HepG2 (cell line): Measurements from ENCODE around the gene JADE2. TPM values are rescaled to one million over a fixed set of nuclear protein-coding genes. Genes with fewer than 3 reads are reported as not detected.

ENCODE experiments used
- ATAC-seq: fragments of 200-7000 bp; cut with Tn5 transposase; 3 replicates; pipeline ENCODE4 v1.9.1; 2020; ENCODE audit warnings: mild to moderate bottlenecking, moderate library complexity
- BruUV-seq: library from RNA; stranded (reverse); fragments of 400-500 nt; replicated peaks from 2 replicates; lab custom pipeline; 2021; lab: Mats Ljungman, UMichigan
- CTCF ChIA-PET: fragments of 300-600 bp; formaldehyde crosslinking; extraction: SDS; loops from one replicate; lab custom pipeline; 2021; ENCODE audit warnings: low total read pairs, inconsistent platforms, low intra/inter-chr PET ratio; lab: Yijun Ruan, JAX
- POLR2A ChIA-PET: fragments of 350-600 bp; sonication (Branson Sonifier 250); formaldehyde crosslinking; loops from one replicate; lab custom pipeline; 2020; ENCODE audit warnings: antibody characterized with exemption, inconsistent platforms; lab: Yijun Ruan, JAX
- DNase-seq: peaks from one replicate; pipeline ENCODE4 v3.0.0-alpha.2; 2015; ENCODE audit warnings: low spot score
- FAIRE-seq: peaks from 3 replicates; lab custom pipeline; 2011; peaks lifted over from hg19 to GRCh38; lab: Jason Lieb, UNC
- H2AFZ ChIP-seq: one replicate; pipeline ENCODE4 v1.6.1; 2011; ENCODE audit warnings: low read length, inconsistent platforms
- H3K27ac ChIP-seq: fragments of 300-600 bp; 3 replicates; pipeline ENCODE4 v1.8.0; 2011; ENCODE audit warnings: mixed run types, mild to moderate bottlenecking, mixed read lengths, low read length, inconsistent platforms; ENCODE audit not compliant: insufficient read depth; ENCODE audit errors: extremely low read length
- H3K27me3 ChIP-seq, 2 experiments: fragments of 200-600 bp in 1 of 2; 2 replicates in 1 of 2; 3 replicates in 1 of 2; pipeline versions ENCODE4 v1.6.0 to v1.8.0; 2011; ENCODE audit warnings: low read length in 2 of 2, mild to moderate bottlenecking in 2 of 2, moderate library complexity in 2 of 2, inconsistent platforms in 1 of 2; ENCODE audit not compliant: insufficient read depth in 2 of 2, control insufficient read depth in 1 of 2
- H3K36me3 ChIP-seq, 2 experiments: fragments of 200-600 bp in 1 of 2; replicated peaks in 1 of 2; 2 replicates in 1 of 2; 3 replicates in 1 of 2; pipeline versions ENCODE4 v1.5.1 to v1.8.0; 2011; ENCODE audit warnings: low read length in 2 of 2, inconsistent platforms in 1 of 2; ENCODE audit not compliant: insufficient read depth in 2 of 2, control insufficient read depth in 1 of 2
- H3K4me1 ChIP-seq: 2 replicates; pipeline ENCODE4 v1.5.1; 2012; ENCODE audit warnings: low read length, inconsistent platforms; ENCODE audit not compliant: insufficient read depth
- H3K4me2 ChIP-seq: 2 replicates; pipeline ENCODE4 v1.6.0; 2011; ENCODE audit warnings: low read depth, low read length, inconsistent platforms
- H3K4me3 ChIP-seq, 3 experiments: fragments of 200-600 bp in 1 of 3; sonication (generic), shearing (Covaris generic) in 1 of 3; replicated peaks in 1 of 3; 2 replicates each; pipeline ENCODE4 v1.5.1; 2011 to 2016; ENCODE audit warnings: low read length in 3 of 3, inconsistent platforms in 2 of 3, low read depth in 2 of 3, mild to moderate bottlenecking in 2 of 3, control low read depth in 1 of 3, mixed read lengths in 1 of 3; ENCODE audit not compliant: insufficient read depth in 1 of 3
- H3K79me2 ChIP-seq: one replicate; pipeline ENCODE4 v1.6.1; 2011; ENCODE audit warnings: low read length, inconsistent platforms; ENCODE audit not compliant: insufficient read depth
- H3K9ac ChIP-seq: 2 replicates; pipeline ENCODE4 v1.6.0; 2011; ENCODE audit warnings: mild to moderate bottlenecking, low read depth, low read length, inconsistent platforms; ENCODE audit not compliant: insufficient read depth
- H3K9me3 ChIP-seq: 2 replicates; pipeline ENCODE4 v1.5.1; 2012; ENCODE audit warnings: mild to moderate bottlenecking, low read length
- H4K20me1 ChIP-seq: 2 replicates; pipeline ENCODE4 v1.6.0; 2011; ENCODE audit warnings: inconsistent platforms, mild to moderate bottlenecking, low read length, moderate library complexity; ENCODE audit not compliant: insufficient read depth
- CEBPG ChIP-seq: IDR thresholded peaks from 2 replicates; pipeline ENCODE4 v1.6.1; 2016
- DNMT1 ChIP-seq: sonication (generic); formaldehyde crosslinking; IDR thresholded peaks from 2 replicates; pipeline ENCODE4 v1.5.1; 2020; ENCODE audit warnings: mild to moderate bottlenecking, missing genetic modification reagents
- HMG20A ChIP-seq: IDR thresholded peaks from 2 replicates; pipeline ENCODE4 v1.6.1; 2016; ENCODE audit warnings: borderline replicate concordance
- MED8 ChIP-seq: sonication (generic); formaldehyde crosslinking; IDR thresholded peaks from 2 replicates; pipeline ENCODE4 v1.8.1; 2023; ENCODE audit warnings: mild to moderate bottlenecking, missing genetic modification reagents; ENCODE audit not compliant: insufficient replicate concordance
- MIER3 ChIP-seq: IDR thresholded peaks from 2 replicates; pipeline ENCODE4 v1.6.1; 2016; ENCODE audit warnings: missing compliant biosample characterization, borderline replicate concordance
- PAF1 ChIP-seq: IDR thresholded peaks from 2 replicates; pipeline ENCODE4 v1.6.1; 2016; ENCODE audit warnings: missing genetic modification reagents, missing compliant biosample characterization
- REXO4 ChIP-seq: sonication (generic); formaldehyde crosslinking; IDR thresholded peaks from 2 replicates; pipeline ENCODE4 v1.8.0; 2022; ENCODE audit warnings: missing genetic modification reagents, mild to moderate bottlenecking, borderline replicate concordance
- SIN3B ChIP-seq: fragments of 150-350 bp; IDR thresholded peaks from 2 replicates; pipeline ENCODE4 v1.6.1; 2014; ENCODE audit warnings: low read length
- SMAD1 ChIP-seq: sonication (generic); formaldehyde crosslinking; IDR thresholded peaks from 2 replicates; pipeline ENCODE4 v1.4.0; 2020; ENCODE audit warnings: missing genetic modification reagents, low read depth, mild to moderate bottlenecking, borderline replicate concordance
- SMARCC2 ChIP-seq: fragments of 450-650 bp; IDR thresholded peaks from 2 replicates; pipeline ENCODE4 v1.6.1; 2017; ENCODE audit warnings: antibody characterized with exemption, mild to moderate bottlenecking
- SOX6 ChIP-seq, 2 experiments: fragments of 450-650 bp in 1 of 2; sonication (generic) in 1 of 2; formaldehyde crosslinking in 1 of 2; IDR thresholded peaks; 2 replicates each; pipeline versions ENCODE4 v1.4.0 to v1.6.1; 2017 to 2020; ENCODE audit warnings: antibody characterized with exemption in 1 of 2, mild to moderate bottlenecking in 1 of 2, missing genetic modification reagents in 1 of 2
- ZNF260 ChIP-seq: sonication (generic); formaldehyde crosslinking; IDR thresholded peaks from 2 replicates; pipeline ENCODE4 v1.4.0; 2020; ENCODE audit warnings: missing genetic modification reagents, low read depth, mild to moderate bottlenecking, borderline replicate concordance
- WGBS: methylation state at CpG from one replicate; pipeline ENCODE4 v1.1.6; 2017; ENCODE audit warnings: low lambda C conversion rate; 5-methylcytosine and 5-hydroxymethylcytosine counted together
- in situ Hi-C: cut with HindIII; loops from 2 replicates; pipeline ENCODE4 v1.10.0; 2017; ENCODE audit warnings: low pct_unique_long_range_greater_than_20kb; ENCODE audit not compliant: extremely low pct_ligation_motif_present
- intact Hi-C: fragments of 100-400 bp; cut with micrococcal nuclease; formaldehyde crosslinking; loops from one replicate; pipeline ENCODE4 v1.10.0; 2022; ENCODE audit not compliant: unreplicated experiment
- polyA plus RNA-seq, 8 experiments: library from polyadenylated mRNA; depleted of rRNA in 3 of 8; stranded (reverse) in 7 of 8; unstranded in 1 of 8; fragments of >200 nt; fragmentation: Illumina TruSeq in 4 of 8; extraction: Trizol in 4 of 8; gene quantifications; 2 replicates each; pipeline versions ENCODE4 v1.2.1 to v1.2.3, GENCODE V29; 2011 to 2016; ENCODE audit warnings: low read depth in 4 of 8, missing spikeins in 1 of 8, mixed read lengths in 1 of 8; ENCODE audit not compliant: insufficient read depth in 1 of 8
- total RNA-seq, 5 experiments: library from RNA; depleted of rRNA; stranded (reverse); fragments of >200 nt; fragmentation: Illumina TruSeq; extraction: Trizol; gene quantifications; 2 replicates each; pipeline ENCODE4 v1.2.3, GENCODE V29; 2016; ENCODE audit warnings: low read depth in 1 of 5
- TF ChIP-seq, protein P1 (sequence below): sonication (generic); formaldehyde crosslinking; IDR thresholded peaks from 2 replicates; pipeline ENCODE4 v1.4.0; 2020; ENCODE audit warnings: mild to moderate bottlenecking, missing genetic modification reagents, borderline replicate concordance
- TF ChIP-seq, protein P2 (sequence below): sonication (generic); formaldehyde crosslinking; IDR thresholded peaks from 2 replicates; pipeline ENCODE4 v1.5.1; 2020; ENCODE audit warnings: mild to moderate bottlenecking, missing genetic modification reagents, moderate library complexity
- TF ChIP-seq, protein P3 (sequence below), 2 experiments: sonication (generic) in 1 of 2; formaldehyde crosslinking in 1 of 2; IDR thresholded peaks; 2 replicates each; pipeline versions ENCODE4 v1.4.0 to v1.6.1; 2018 to 2020; ENCODE audit warnings: missing genetic modification reagents in 2 of 2, borderline replicate concordance in 1 of 2, low read depth in 1 of 2, mild to moderate bottlenecking in 1 of 2, missing biosample characterization in 1 of 2
- TF ChIP-seq, protein P4 (sequence below): sonication (generic); formaldehyde crosslinking; IDR thresholded peaks from 2 replicates; pipeline ENCODE4 v1.4.0; 2020; ENCODE audit warnings: missing genetic modification reagents

Gene JADE2
- total and polyA plus RNA-seq, 2 of the 13 experiments (the other 11 are each of a cell fraction or from before 2014, with no cell fraction given): 7.5 to 15.1 TPM

DNA sequence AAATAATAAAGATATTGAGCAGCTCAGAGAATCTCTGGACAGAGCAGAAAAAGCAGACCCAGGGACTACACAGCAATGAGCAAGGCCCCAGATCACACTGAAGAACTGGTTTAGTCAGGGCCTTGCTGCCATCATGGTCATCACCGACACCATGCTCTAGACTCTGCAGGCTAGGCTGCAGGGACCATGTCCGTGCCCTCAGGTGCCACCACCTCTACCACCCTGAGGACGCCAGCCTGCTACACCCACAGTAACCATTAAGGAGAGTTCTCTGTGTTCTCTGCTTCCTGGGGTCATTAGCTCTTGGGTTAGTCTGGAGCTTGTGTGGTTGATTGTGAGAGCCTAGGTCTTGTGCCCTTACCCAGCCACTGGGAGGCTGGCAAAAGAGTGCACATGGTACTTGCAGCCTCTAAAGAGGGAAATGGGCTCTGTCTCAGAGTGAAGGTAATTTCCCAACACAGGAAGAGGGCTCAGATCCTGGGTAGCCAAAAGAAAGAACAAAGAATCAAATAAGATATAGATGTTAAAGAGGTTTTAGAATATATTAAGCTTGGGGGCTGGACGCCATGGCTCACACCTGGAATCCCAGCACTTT is 31.9 kb upstream of the JADE2 start:
- no peaks in the 10 kb centered on the region for H3K36me3 ChIP-seq
- peaks cover 10% of the 10 kb centered on the region for H3K4me1 ChIP-seq
- ChIA-PET CTCF (no interaction called here), POLR2A (interaction anchor here (1.5 to 3.1 kb wide), 3 partner anchors 9 to 28 kb away, joined by 5 to 10 read pairs (median 5); no protein-coding TSS in a partner anchor)
- no peaks in the 10 kb centered on the region for H3K79me2 ChIP-seq
- peaks cover 0 to 12% of the 10 kb centered on the region in 2 experiments; a peak in 2 of 5 replicates for H3K27me3 ChIP-seq
- no peak overlapping the region for H2AFZ ChIP-seq
- no peak for TF ChIP-seq SIN3B
- no peak for TF ChIP-seq REXO4 (CRISPR knock-in tag)
- TF ChIP-seq, protein P1, sequence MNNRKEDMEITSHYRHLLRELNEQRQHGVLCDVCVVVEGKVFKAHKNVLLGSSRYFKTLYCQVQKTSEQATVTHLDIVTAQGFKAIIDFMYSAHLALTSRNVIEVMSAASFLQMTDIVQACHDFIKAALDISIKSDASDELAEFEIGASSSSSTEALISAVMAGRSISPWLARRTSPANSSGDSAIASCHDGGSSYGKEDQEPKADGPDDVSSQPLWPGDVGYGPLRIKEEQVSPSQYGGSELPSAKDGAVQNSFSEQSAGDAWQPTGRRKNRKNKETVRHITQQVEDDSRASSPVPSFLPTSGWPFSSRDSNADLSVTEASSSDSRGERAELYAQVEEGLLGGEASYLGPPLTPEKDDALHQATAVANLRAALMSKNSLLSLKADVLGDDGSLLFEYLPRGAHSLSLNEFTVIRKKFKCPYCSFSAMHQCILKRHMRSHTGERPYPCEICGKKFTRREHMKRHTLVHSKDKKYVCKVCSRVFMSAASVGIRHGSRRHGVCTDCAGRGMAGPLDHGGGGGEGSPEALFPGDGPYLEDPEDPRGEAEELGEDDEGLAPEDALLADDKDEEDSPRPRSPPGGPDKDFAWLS (CRISPR knock-in tag): no peak
- TF ChIP-seq MED8 (CRISPR knock-in tag): no peak
- no peak for TF ChIP-seq ZNF260
- TF ChIP-seq SMAD1 (CRISPR knock-in tag): no peak
- TF ChIP-seq DNMT1 (CRISPR knock-in tag): no peak
- TF ChIP-seq, protein P2, sequence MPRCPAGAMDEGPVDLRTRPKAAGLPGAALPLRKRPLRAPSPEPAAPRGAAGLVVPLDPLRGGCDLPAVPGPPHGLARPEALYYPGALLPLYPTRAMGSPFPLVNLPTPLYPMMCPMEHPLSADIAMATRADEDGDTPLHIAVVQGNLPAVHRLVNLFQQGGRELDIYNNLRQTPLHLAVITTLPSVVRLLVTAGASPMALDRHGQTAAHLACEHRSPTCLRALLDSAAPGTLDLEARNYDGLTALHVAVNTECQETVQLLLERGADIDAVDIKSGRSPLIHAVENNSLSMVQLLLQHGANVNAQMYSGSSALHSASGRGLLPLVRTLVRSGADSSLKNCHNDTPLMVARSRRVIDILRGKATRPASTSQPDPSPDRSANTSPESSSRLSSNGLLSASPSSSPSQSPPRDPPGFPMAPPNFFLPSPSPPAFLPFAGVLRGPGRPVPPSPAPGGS (CRISPR knock-in tag): no peak
- no peak for TF ChIP-seq SOX6 (IDR thresholded peaks at IDR 0.05)
- no peak for TF ChIP-seq SOX6 (CRISPR knock-in tag; IDR thresholded peaks at IDR 0.05)
- TF ChIP-seq, protein P3, sequence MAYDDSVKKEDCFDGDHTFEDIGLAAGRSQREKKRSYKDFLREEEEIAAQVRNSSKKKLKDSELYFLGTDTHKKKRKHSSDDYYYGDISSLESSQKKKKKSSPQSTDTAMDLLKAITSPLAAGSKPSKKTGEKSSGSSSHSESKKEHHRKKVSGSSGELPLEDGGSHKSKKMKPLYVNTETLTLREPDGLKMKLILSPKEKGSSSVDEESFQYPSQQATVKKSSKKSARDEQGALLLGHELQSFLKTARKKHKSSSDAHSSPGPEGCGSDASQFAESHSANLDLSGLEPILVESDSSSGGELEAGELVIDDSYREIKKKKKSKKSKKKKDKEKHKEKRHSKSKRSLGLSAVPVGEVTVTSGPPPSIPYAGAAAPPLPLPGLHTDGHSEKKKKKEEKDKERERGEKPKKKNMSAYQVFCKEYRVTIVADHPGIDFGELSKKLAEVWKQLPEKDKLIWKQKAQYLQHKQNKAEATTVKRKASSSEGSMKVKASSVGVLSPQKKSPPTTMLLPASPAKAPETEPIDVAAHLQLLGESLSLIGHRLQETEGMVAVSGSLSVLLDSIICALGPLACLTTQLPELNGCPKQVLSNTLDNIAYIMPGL (CRISPR knock-in tag; IDR thresholded peaks at IDR 0.05; ENCODE audit: borderline replicate concordance in 1 of 2, low read depth in 1 of 2): no peak
- no peak for TF ChIP-seq MIER3 (CRISPR knock-in tag)
- no peak for TF ChIP-seq HMG20A (CRISPR knock-in tag)
- TF ChIP-seq SMARCC2: no peak
- no peak for TF ChIP-seq CEBPG (CRISPR knock-in tag)
- TF ChIP-seq, protein P4, sequence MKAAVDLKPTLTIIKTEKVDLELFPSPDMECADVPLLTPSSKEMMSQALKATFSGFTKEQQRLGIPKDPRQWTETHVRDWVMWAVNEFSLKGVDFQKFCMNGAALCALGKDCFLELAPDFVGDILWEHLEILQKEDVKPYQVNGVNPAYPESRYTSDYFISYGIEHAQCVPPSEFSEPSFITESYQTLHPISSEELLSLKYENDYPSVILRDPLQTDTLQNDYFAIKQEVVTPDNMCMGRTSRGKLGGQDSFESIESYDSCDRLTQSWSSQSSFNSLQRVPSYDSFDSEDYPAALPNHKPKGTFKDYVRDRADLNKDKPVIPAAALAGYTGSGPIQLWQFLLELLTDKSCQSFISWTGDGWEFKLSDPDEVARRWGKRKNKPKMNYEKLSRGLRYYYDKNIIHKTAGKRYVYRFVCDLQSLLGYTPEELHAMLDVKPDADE (CRISPR knock-in tag): no peak
- TF ChIP-seq PAF1 (CRISPR knock-in tag): no peak
- H3K9me3 ChIP-seq: no peaks in the 10 kb centered on the region
- FAIRE-seq (no peak), DNase-seq (no peak), ATAC-seq (no peak)
- no TSS peak for BruUV-seq
- WGBS: 18% methylated on average over 2 of the region's 4 CpGs
- intact Hi-C loops (no loop called here), in situ Hi-C loops (no loop called here)
- no peak overlapping the region for H3K27ac ChIP-seq
- no peaks in the 10 kb centered on the region for H4K20me1 ChIP-seq
- no peak overlapping the region for H3K4me2 ChIP-seq
- no peak overlapping the region for H3K9ac ChIP-seq
- no peak overlapping the region for H3K4me3 ChIP-seq
